Measurements from ENCODE around the gene ARHGAP18. TPM values are rescaled to one million over a fixed set of nuclear protein-coding genes. Genes with fewer than 3 reads are reported as not detected.

The ARHGAP18 gene
- total RNA-seq, 1 experiment from 2014 or later = 47.5 TPM

GRCh38 chr6:129615496-129615895, 94.5 kb downstream of the ARHGAP18 start:
- DNase-seq (ENCODE audit: low read depth) = no peak

DNA sequence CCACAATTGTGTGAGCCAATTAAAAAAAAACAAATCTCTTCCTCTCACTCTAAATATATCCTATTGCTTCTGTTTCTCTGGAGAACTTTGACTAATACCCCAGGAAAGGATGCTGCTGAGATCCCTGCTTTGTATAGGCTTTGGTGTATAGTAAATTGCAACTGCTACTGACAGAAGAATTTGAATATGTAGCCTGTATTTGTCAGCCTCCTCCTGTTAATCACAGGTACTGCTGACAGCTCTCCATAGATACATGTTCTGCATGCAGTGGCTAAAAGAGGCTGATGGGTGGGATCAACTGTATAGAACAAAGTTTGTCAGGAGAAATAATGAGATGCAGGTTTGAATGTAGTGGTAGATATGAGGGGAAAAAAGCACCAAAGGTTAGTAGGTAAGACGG, 95.0 kb downstream of the ARHGAP18 start:
- no peak for DNase-seq (ENCODE audit: low read depth)

GRCh38 chr6:129614464-129614863, 95.5 kb downstream of the ARHGAP18 start:
- DNase-seq (ENCODE audit: low read depth) = no peak

DNA sequence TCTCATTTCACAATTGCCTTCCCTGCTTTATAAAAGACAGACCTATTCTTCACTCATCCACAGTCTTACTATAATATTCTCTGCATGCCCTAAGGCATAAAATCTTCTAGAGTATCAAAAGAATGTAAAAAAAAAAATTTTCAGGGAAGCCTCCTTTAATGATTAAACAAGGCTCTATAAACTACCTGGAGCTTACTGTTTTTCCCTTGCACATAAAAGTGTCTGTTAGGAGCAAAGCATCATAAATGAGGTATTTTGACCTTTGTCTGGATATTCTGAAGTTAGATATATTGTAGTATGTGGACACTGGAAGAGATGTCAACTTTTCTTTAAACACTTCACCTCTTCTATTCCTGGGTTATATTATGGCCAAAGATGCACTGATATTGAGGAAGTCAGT, 97.5 kb downstream of the ARHGAP18 start:
- DNase-seq (ENCODE audit: low read depth) = no peak

DNA sequence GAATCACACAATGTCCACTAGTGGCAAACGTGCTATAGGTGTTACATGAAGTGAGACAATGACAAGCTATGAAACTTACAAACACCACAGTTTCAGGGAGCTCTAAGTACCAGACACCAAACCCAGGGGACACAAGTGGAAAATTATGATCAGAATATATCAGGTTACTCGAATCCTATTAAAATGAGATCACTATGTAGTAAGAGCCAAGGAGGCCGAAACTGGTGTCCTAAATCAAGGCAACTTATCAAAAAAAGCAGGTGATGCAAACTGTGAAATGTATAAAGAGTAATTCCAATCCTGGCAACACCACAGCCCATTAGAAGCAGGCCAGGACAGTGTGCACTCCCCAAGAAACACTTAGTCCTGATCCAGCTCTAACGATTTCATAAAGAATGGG, 100.3 kb downstream of the ARHGAP18 start:
- DNase-seq (ENCODE audit: low read depth) = no peak

DNA sequence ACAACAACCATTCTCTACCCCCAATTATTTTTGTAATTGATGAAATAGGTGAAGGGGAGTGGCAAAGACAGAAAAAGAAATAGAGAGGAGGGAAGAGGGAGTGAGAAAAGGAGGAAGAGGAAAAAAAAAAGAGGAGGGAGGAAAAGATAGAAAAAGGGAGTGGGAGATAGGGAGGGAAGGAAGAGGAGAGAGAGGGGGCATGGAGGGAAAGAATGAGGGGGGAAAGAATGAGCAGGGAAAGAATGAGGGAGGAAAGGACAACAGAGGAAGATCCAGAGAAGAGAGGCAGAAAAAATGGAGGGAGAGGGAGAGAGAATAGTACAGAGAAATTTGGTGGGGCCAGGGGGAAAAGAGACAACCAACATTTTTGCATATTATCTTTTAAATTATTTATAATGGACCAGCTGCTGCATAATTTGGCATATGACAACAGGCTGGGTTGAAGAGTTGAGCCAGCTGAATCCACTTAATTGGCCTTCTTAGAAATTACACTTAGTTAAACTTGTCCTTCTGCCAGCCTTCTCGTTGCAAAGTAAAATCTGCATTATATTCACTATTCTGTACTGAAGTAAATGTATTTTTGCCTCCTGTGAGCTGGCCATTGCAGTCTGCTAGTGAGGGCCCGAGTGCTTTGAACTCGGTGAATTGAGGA, 101.0 kb downstream of the ARHGAP18 start:
- DNase-seq (ENCODE audit: low read depth) = no peak

- DNase-seq (ENCODE audit: low read depth) = peak; percentile 28
These were observed 102.3 kb downstream of the ARHGAP18 start for GRCh38 chr6:129607581-129608186.

- peak; percentile 75 for DNase-seq (ENCODE audit: low read depth)
These were observed 103.3 kb downstream of the ARHGAP18 start for GRCh38 chr6:129606664-129607063.

GRCh38 chr6:129605967-129606366, 104.0 kb downstream of the ARHGAP18 start:
- DNase-seq (ENCODE audit: low read depth) = no peak

DNA sequence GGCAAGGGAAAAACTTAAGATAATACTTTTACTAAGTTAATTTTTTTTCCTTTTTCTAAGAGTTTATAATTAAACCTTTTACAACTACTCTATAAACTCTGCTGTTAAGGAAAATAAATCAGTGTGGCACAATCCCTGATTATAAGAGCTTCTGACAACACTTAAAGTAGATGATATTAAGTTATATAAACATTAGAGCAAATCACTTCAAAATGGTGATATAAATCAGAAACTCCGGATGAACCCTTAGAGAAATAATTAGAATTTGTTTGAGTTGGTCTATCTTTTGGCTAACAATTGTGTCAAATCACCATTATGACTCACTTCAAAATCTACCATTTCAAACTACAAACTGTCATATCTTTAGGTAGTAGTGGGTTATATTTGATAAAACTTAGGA, 104.9 kb downstream of the ARHGAP18 start:
- no peak for DNase-seq (ENCODE audit: low read depth)

GRCh38 chr6:129604321-129604720, 105.7 kb downstream of the ARHGAP18 start:
- no peak for DNase-seq (ENCODE audit: low read depth)

GRCh38 chr6:129603741-129604140, 106.2 kb downstream of the ARHGAP18 start:
- no peak for DNase-seq (ENCODE audit: low read depth)

DNA sequence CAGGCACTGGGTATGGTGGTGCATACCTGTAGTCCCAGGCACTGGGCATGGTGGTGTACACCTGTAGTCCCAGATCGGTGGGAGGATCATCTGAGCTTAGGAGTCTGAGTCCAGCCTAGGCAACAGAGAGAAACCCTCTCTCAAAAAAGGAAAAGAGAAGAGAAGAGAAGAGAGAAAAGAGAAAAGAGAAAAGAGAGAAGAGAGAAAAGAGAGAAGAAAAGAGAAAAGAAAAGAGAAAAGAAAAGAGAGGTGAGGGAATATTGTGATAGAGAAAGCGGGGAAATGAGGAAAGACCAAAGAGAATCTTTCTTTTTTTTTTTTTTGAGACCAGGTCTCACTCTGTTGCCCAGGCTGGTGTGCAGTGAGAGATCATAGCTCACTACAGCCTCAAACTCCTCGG, 108.7 kb downstream of the ARHGAP18 start:
- no peak for DNase-seq (ENCODE audit: low read depth)

DNA sequence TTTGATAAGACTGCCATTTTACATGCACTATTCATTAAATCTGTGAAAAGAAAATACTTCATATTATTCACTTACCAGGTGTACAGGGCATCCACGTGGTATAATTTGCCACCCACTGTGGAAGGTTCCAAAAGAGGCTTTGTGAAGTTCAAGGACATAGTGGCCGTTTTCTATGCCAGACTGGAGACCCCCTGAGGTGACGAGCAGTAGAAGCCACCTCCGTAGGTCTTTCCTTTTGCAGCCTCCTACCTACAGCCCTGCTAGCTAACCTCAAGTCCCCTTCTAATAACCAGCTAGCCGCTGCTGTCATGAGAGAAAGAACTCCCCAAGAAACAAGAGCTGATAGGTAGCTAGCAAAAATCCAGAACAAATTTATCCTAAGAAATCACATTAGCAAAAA, 110.5 kb downstream of the ARHGAP18 start:
- no peak for DNase-seq (ENCODE audit: low read depth)

DNA sequence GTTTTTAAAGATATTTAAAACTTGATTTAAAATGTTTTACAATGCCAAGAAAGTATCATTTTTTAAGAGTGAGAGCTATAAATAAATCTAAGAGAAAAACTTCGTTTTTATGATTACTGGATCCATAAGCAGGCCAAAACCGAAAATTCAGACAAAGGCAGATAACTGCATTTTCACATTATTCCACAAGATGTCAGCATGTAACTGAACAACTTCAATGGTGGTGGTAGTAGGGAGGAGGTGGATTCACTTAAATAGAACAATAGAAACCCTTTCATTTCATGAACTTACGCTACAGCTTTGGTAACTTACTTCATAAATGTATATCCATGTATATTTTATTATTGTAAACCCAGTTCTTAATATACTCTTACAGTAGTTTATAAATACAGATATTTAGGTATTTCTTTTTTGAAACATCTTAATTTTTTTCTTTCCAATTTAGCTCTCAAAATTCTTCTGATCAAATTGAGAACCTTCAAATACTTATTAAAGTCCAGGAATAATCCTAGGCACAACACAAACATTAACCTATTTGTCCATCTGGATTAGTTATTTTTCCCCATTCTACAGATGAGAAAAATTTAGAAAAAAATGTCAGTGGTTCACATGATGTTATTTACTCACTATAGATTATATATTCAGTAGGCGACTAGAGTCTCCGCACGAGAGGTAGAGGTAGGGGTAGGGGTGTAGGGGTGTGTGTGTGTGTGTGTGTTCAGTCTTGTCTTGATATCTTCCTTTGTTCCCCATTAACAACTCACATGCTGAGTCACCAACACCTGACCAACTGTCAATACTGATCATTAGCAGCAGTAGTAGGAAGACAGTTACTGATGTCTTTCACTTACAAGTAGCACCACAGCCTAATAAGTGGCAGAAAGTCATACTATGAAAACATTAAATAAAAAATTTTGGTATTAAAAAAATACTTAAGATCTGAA, 111.5 kb downstream of the ARHGAP18 start:
- DNase-seq (ENCODE audit: low read depth) = peak; percentile 71

DNA sequence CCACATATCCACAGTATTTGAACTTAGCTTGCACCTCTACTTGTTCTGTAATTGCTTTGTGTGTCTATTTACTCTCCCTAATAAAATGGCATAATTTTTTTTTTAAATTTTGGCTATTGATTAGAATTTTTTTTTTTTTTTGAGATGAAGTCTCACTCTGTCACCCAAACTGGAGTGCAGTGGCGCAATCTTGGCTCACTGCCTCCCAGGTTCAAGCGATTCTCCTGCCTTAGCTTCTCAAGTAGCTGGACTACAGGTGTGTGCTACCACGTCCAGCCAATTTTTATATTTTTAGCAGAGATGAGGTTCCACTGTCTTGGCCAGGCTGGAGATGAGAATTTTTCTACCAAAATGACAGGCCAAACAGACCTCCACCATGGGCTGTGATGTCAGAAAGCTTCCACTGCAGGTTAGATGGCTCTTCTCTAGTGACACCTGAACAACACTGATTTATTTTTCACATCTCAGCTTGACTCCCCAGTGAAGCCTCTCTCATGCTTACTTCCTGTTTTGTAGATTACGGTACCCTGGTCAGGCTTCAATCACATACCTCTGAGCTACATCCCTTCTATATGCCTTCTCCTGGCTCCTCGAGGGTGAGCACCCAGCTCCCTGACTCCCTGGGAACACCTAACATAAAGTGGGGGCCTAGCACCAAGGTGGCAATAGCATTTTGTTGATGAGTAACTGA, 112.8 kb downstream of the ARHGAP18 start:
- DNase-seq (ENCODE audit: low read depth) = no peak

DNA sequence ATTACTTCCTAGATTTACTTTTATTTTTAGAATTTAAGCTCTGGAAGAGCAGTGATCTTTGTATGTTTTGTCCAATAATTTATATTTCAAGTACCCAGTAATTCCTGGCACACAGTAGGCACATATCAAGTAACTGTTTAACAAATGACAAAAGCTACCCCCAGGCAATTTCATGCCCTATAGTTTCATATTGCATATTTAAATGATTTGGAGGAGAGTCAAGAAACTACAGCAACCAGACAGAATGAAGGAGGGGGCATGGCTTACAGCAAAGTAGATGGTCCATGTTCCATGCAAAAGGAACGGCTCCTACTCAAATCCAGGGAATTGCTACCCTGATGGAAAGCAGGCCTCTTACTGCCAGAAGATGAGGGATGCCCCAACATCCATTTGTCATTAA, 113.5 kb downstream of the ARHGAP18 start:
- no peak for DNase-seq (ENCODE audit: low read depth)

GRCh38 chr6:129593233-129593564, 116.8 kb downstream of the ARHGAP18 start:
- DNase-seq (ENCODE audit: low read depth) = no peak

- peak; percentile 28 for DNase-seq (ENCODE audit: low read depth)
These were observed 117.3 kb downstream of the ARHGAP18 start for GRCh38 chr6:129592516-129593232.

GRCh38 chr6:129590408-129591022, 119.5 kb downstream of the ARHGAP18 start:
- DNase-seq (ENCODE audit: low read depth) = peak; percentile 49

DNA sequence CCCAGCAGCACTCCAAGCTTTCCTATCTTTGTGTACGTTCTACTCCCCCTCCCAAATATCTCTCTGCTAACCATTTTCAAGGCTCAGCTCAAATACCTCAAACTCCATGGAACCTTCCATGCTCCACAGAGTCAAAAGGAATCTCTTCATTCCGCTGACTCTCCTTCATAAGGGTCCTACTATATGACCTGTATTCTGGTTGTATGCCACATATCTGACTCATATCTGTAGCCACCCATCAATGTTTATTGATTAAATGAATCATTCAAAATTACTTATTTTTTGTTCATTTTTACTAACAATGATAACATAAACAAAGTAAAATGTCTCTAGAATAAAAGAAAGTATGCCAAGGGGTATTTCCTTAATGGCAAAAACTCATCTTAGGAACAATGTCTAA, 123.2 kb downstream of the ARHGAP18 start:
- DNase-seq (ENCODE audit: low read depth) = no peak

Data from RPMI7951 (cell line).